ENCODE measurements around the gene EPHB3.
"Not testable (repeated sequence)": the region's sequence is repeated elsewhere in the genome, so short reads cannot be mapped to it uniquely, and the experiment has no call there.

Gene EPHB3

GRCh38 chr3:184618811-184619210, 57.2 kb downstream of the EPHB3 start:
- DNase-seq (ENCODE audit: extremely low read depth in 1 of 2, low read depth in 1 of 2): no peak

GRCh38 chr3:184619369-184619768, 57.8 kb downstream of the EPHB3 start:
- no peak for DNase-seq (ENCODE audit: extremely low read depth in 1 of 2, low read depth in 1 of 2)

- no peak for DNase-seq (ENCODE audit: extremely low read depth in 1 of 2, low read depth in 1 of 2)
These were observed 58.3 kb downstream of the EPHB3 start for GRCh38 chr3:184619787-184620430.

GRCh38 chr3:184620475-184621119, 59.0 kb downstream of the EPHB3 start:
- DNase-seq (ENCODE audit: extremely low read depth in 1 of 2, low read depth in 1 of 2): no peak

- not testable (repeated sequence) for DNase-seq (ENCODE audit: extremely low read depth in 1 of 2, low read depth in 1 of 2)
These were observed 60.6 kb downstream of the EPHB3 start for GRCh38 chr3:184622156-184622555.

- no peak for DNase-seq (ENCODE audit: extremely low read depth in 1 of 2, low read depth in 1 of 2)
These were observed 65.3 kb downstream of the EPHB3 start for GRCh38 chr3:184626923-184627322.

- no peak for DNase-seq (ENCODE audit: extremely low read depth in 1 of 2, low read depth in 1 of 2)
These were observed 68.1 kb downstream of the EPHB3 start for GRCh38 chr3:184629555-184630160.

GRCh38 chr3:184630861-184631471, 69.4 kb downstream of the EPHB3 start:
- no peak for DNase-seq (ENCODE audit: extremely low read depth in 1 of 2, low read depth in 1 of 2)

- no peak for DNase-seq (ENCODE audit: extremely low read depth in 1 of 2, low read depth in 1 of 2)
These were observed 69.9 kb downstream of the EPHB3 start for GRCh38 chr3:184631472-184631861.

Data from activated CD8-positive, alpha-beta memory T cell treated with anti-CD3 and anti-CD28 coated beads for 1 hour (primary cell).